Gastroesophageal sphincter (tissue), 4 donors: Measurements from ENCODE around the gene MAML3. TPM values are rescaled to one million over a fixed set of nuclear protein-coding genes. Genes with fewer than 3 reads are reported as not detected.

Source experiments
- ATAC-seq: fragments of 150-250 bp; one replicate; pipeline ENCODE4 v1.9.1; 2016; ENCODE audit warnings: mild to moderate bottlenecking, moderate library complexity
- H3K27ac ChIP-seq, 4 donors: fragments of 200-600 bp; sonication (generic) in 3 of 4; 1 replicate in 3 of 4; 2 replicates in 1 of 4; pipeline ENCODE4 v1.5.1; 2016 to 2019
- H3K27me3 ChIP-seq: fragments of 200-600 bp; sonication (generic); one replicate; pipeline ENCODE4 v1.5.1; 2019
- H3K36me3 ChIP-seq, 2 donors: fragments of 200-600 bp; sonication (generic); one replicate each; pipeline ENCODE4 v1.5.1; 2019; ENCODE audit warnings: control low read depth in 1 of 2
- H3K4me1 ChIP-seq, 3 donors: fragments of 200-600 bp; sonication (generic); 1 replicate in 2 of 3; 2 replicates in 1 of 3; pipeline ENCODE4 v1.5.1; 2016 to 2019; ENCODE audit warnings: control low read depth in 2 of 3
- H3K4me3 ChIP-seq, 2 donors: fragments of 200-600 bp; sonication (generic); one replicate each; pipeline ENCODE4 v1.5.1; 2019; ENCODE audit warnings: mild to moderate bottlenecking in 1 of 2, moderate library complexity in 1 of 2
- H3K9me3 ChIP-seq, 3 donors: fragments of 200-600 bp; sonication (generic); one replicate each; pipeline ENCODE4 v1.5.1; 2017 to 2019; ENCODE audit warnings: control low read depth in 2 of 3
- CTCF ChIP-seq, 4 experiments: fragments of 200-600 bp in 2 of 4; fragments of 450-650 bp in 2 of 4; sonication (generic) in 1 of 4; IDR thresholded peaks; one replicate each; pipeline ENCODE4 v1.5.1; 2017 to 2019; ENCODE audit warnings: antibody characterized with exemption in 4 of 4, mild to moderate bottlenecking in 2 of 4, moderate library complexity in 2 of 4
- EP300 ChIP-seq: sonication (generic); formaldehyde crosslinking; IDR thresholded peaks from one replicate; pipeline ENCODE4 v1.6.1; 2017; ENCODE audit warnings: antibody characterized with exemption, mild to moderate bottlenecking
- POLR2A ChIP-seq, 2 donors: fragments of 450-650 bp; IDR thresholded peaks; one replicate each; pipeline ENCODE4 v1.6.1; 2017; ENCODE audit warnings: antibody characterized with exemption in 2 of 2, mild to moderate bottlenecking in 2 of 2, moderate library complexity in 1 of 2
- POLR2AphosphoS5 ChIP-seq: sonication (generic); formaldehyde crosslinking; IDR thresholded peaks from one replicate; pipeline ENCODE4 v1.6.1; 2017; ENCODE audit warnings: antibody characterized with exemption
- WGBS, 2 donors: methylation state at CpG; one replicate each; pipeline ENCODE4 v1.1.5; 2018; ENCODE audit warnings: low coverage in 1 of 2; 5-methylcytosine and 5-hydroxymethylcytosine counted together
- total RNA-seq, 4 donors: library from RNA; depleted of rRNA; stranded (reverse); fragments of >200 nt; gene quantifications; one replicate each; pipeline ENCODE4 v1.1.0, GENCODE V29; 2016

Gene MAML3
- total RNA-seq, 4 donors from 2014 or later = 5.3 to 10.6 (median 9.3) TPM

GRCh38 chr4:139849219-139849618, 304.8 kb downstream of the MAML3 start:
- Histone ChIP-seq H3K27me3 (no peaks in the 10 kb centered on the region), H3K9me3 (no peaks in the 10 kb centered on the region), H3K4me3 (no peak overlapping the region), H3K27ac (no peak overlapping the region), H3K4me1 (no peaks in the 10 kb centered on the region), H3K36me3 (no peaks in the 10 kb centered on the region)
- ATAC-seq = no peak
- TF ChIP-seq EP300 (no peak), CTCF (IDR thresholded peaks at IDR 0.05) (no peak), POLR2AphosphoS5 (no peak), POLR2A (IDR thresholded peaks at IDR 0.05) (no peak)
- 55 to 56% methylated on average over 3 of the region's 3 CpGs for WGBS, 2 donors

- no peaks in the 10 kb centered on the region for H3K36me3 ChIP-seq
- H3K27me3 ChIP-seq = no peaks in the 10 kb centered on the region
- ATAC-seq = no peak
- 76 to 95% methylated on average over 4 to 5 of the region's 5 CpGs for WGBS, 2 donors
- H3K9me3 ChIP-seq = no peaks in the 10 kb centered on the region
- no peak for TF ChIP-seq POLR2AphosphoS5
- TF ChIP-seq EP300 = no peak
- TF ChIP-seq CTCF (IDR thresholded peaks at IDR 0.05) = no peak
- no peak for TF ChIP-seq POLR2A (IDR thresholded peaks at IDR 0.05)
- no peaks in the 10 kb centered on the region for H3K4me1 ChIP-seq
- no peak overlapping the region for H3K27ac ChIP-seq
- no peak overlapping the region for H3K4me3 ChIP-seq
Measured at GRCh38 chr4:139848028-139848427, 306.0 kb downstream of the MAML3 start.

GRCh38 chr4:139847602-139848001, 306.4 kb downstream of the MAML3 start:
- H3K9me3 ChIP-seq = no peaks in the 10 kb centered on the region
- H3K27me3 ChIP-seq = no peaks in the 10 kb centered on the region
- no peaks in the 10 kb centered on the region for H3K4me1 ChIP-seq
- no peak overlapping the region for H3K27ac ChIP-seq
- no peak overlapping the region for H3K4me3 ChIP-seq
- ATAC-seq = no peak
- TF ChIP-seq POLR2A (IDR thresholded peaks at IDR 0.05) (no peak), EP300 (no peak), CTCF (IDR thresholded peaks at IDR 0.05) (no peak), POLR2AphosphoS5 (no peak)
- no peaks in the 10 kb centered on the region for H3K36me3 ChIP-seq

- WGBS, 2 donors = 80 to 93% methylated on average over 1 of the region's 1 CpG
- no peaks in the 10 kb centered on the region for H3K36me3 ChIP-seq
Measured at GRCh38 chr4:139846766-139847165, 307.2 kb downstream of the MAML3 start.

More at GRCh38 chr4:139846766-139847165, 307.2 kb downstream of the MAML3 start:
- Histone ChIP-seq H3K27ac (no peak overlapping the region), H3K4me3 (no peak overlapping the region), H3K27me3 (no peaks in the 10 kb centered on the region), H3K4me1 (no peaks in the 10 kb centered on the region), H3K9me3 (no peaks in the 10 kb centered on the region)
- TF ChIP-seq CTCF (IDR thresholded peaks at IDR 0.05) = no peak
- ATAC-seq = no peak
